NCI-H1694 (cell line): ENCODE data around the gene NSMF.

Experiments
- DNase-seq: peaks from one replicate; lab custom pipeline; 2025; lab: John Stamatoyannopoulos, UW

The NSMF gene

DNA sequence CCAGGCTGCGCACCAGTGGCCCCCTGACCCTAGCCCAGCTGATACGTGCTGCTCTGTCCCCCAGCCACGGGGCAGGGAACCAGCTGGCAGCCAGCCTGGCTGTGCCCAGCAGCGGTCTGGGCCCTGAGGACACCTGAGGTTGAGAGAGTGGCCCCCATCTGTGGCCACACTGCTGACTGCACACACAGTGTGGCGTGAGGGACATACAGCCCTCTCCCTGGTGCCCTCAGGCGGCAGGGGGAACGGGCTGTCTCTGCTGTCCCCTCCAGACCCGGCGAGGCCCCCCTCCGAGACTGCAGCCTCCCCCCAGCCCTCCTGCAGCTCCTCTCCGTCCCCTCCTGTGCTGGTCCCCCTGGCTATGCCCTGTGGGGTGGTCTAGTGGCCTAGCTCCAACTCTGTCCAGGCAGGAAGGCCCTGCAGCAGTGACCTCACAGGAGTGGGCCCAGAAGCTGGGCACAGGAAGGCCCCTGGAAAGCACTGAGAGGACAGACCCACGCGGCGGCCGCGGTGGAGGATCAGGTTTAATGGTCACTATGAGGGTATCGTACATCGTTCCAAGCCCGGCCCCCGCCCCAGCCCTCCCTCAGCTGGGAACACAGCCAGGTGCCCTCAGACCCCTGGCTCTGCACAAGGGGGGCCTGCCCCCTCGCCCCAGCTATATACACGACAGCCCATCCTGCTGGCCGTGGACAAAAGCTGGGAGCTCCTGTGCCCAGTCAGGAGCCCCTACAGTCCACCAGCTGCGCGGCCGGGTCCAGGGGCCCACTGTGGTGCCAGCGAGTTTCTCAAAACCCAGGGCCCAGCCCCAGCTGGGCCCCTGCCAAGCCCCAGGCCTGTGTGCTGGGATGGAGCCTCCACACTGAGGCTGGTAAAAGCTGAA lies 11.2 kb downstream of the NSMF start:
- DNase-seq, result no peak

DNA sequence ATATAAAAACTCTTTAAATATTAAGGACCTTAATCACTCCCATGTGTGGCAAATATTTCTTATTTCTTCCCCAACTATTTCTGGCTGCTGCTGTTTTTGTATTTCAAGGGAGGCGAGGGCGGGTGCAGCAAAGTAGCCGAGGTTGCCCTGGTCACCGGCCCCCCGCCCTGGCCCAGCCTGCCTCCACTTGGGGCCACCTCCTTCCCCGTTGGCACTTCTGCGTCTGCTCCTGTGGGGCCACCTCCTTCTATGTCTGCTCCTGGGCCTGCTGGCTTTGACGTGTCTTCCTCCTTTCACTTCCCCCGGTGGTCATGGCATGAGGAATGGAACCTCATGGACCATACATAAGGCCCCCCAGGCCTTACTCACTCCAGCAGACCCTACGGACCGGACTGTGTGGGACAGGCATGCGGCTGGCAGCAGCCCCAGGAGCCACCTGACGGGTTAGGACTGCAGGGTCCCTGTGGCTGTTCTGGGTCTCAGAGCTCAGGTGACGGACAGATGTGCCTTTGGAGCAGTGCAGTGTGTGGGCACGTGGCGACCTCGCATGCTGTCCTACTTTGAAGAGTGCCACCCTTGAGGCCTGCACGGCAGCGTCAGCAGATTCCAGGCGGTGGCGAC lies 12.2 kb downstream of the NSMF start:
- no peak for DNase-seq

DNA sequence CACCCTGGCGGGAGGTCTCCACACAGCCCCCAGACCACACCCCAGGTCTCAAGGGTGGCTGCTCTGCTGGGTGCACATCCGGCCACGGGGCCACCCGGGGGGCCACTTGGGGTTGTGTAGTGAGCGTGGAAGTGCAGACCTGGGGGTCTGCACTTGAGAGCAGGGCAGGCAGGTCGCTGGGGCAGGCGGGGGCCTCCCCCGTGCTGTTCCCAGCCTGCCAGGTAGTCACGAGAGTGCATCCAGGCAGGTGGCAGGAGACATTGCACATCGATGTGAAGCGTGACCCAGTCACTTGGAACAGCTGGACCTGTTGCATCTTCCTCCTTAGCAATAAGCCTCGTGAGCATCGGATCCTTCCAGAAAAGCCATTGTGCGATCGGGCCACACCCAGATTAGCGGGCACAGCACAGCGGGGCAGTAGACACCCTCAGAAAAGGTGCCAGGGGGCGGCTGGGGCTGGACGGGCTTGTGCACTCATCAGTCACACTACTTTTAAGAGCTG lies 13.2 kb downstream of the NSMF start:
- DNase-seq, result no peak

DNA sequence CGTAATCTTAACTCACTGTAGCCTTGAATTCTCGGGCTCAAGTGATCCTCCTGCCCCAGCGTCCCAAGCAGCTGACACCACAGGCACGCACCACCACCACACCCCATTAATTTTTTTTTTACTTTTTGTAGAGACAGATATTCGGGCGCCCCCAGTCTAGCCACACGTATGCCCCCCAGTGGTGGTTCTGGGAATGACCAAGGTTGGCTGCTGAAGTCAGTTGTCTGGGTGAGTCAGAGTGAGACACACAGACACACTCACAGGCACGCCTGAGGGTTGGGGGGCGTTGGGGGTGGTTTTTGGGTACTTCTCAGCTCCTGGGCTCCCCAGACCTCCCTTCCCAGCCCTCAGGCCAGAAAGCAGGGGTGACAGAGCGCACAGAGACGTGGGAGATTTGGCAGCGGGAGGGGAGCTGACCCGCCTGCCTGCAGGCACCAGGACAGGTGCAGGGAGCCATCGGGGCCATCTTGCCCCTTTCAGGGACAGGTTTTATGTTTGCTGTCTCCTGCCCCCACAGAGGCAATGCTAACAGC lies 13.8 kb downstream of the NSMF start:
- peak; percentile 42 for DNase-seq

DNA sequence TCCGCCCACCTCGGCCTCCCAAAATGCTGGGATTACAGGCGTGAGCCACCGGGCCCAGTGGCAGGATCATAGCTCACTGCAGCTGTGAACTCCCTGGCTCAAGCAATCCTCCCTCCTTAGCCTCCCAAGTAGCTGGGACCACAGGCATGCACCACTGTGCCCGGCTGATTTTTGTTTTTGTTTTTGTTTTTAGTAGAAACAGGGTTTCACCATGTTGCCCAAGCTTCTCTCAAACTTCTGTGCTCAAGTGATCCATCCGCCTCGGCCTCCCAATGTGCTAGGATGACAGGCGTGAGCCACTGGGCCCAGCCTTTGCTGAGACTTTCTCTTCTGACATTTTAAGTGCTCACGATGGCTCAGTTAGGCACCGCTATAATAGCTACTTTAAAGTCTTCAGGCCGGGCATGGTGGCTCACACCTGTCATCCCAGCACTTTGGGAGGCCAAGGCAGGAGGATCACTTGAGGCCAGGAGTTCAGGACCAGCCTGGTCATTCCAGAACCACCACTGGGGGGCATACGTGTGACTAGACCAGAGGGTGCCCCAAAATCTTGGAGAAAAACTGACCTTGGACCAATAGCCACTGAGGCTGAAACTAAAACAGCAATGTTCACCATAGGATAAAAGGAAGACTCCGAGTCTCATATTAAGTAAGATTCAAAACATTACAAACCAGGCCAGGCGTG lies 14.9 kb downstream of the NSMF start:
- DNase-seq, result no peak

DNA sequence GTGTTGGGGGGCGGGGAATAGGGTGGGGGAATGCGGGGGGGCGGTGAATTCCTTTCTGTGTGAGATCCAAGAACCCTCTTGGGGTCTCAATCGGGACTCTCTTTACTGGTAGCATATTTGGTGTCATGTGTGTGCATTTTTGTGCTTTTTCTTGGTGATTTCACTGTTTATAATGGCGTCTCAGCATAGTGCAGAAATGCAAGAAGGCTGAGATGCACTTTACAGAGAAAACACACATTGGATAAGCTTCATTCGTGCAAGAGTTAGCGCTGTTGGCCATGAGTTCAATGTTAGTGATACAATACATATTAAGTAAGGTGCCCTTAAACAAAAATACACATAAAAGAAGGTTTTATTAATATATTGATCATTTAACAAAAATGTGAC lies 17.2 kb downstream of the NSMF start:
- DNase-seq, result no peak

DNA sequence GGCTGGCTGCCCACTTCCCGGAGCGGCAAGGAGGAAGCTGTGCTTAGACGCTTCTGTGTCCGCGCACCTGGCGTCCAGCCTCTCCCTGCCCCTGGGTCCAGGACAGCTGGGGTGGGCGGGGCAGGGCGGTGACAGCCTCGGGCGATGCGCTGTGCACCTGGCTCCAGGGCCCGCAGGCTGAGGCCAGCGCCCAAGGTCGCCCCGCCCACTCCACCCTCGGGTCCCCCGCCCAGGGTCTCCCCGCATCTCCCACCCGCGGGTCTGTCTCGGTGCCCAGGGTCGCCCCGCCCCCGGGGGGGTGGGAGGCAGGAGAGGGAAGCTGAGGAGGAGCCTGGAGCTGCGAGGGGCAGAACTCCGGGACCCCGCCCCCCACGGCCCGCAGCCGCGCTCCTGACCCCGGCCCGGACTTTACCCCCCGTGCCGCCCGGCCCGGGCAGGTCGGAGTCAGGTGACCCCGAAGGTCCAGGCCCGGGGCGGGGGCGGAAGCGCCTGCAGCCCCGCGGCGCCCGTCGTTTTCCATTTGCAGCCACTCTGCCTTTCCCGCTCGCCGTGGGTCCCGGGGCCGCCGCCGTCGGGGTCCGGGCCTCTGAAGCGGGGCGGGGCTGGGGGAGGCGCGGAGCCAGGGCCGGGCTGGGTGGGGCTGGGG lies 17.7 kb downstream of the NSMF start, which contains the start of gene ENTPD8:
ENTPD8 (minus strand) TSS at position 69 of the 646 bp plus-strand sequence. CDS start 3,072 bp downstream, outside the sequence.
- DNase-seq, result no peak

DNA sequence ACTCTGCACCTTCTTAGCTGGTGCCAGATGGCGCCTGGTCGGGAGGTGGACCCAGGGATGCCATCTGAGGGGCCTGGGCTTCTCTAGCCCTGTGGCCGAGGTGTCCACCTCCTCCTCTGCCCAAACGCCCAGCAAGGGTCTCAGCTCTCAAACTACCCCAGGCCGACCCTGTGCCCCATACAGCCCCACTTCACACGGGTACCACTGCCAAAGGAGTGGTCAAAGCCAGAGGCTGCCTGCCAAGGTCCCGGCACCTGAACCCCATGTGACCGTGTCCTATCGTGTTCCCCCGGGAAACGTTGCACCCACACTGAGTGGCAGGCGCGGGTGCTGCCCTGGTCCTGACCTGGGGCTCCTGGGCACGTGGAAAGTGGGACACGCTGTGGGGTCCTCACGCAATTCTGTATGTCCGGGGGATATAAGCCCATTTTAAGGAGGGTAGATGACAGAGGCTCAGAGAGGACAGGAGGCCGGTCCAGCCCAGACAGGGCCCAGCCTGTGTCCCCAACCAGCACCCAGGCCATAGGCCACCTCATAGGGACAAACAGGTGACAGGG lies 19.9 kb downstream of the NSMF start:
- DNase-seq, result no peak

DNA sequence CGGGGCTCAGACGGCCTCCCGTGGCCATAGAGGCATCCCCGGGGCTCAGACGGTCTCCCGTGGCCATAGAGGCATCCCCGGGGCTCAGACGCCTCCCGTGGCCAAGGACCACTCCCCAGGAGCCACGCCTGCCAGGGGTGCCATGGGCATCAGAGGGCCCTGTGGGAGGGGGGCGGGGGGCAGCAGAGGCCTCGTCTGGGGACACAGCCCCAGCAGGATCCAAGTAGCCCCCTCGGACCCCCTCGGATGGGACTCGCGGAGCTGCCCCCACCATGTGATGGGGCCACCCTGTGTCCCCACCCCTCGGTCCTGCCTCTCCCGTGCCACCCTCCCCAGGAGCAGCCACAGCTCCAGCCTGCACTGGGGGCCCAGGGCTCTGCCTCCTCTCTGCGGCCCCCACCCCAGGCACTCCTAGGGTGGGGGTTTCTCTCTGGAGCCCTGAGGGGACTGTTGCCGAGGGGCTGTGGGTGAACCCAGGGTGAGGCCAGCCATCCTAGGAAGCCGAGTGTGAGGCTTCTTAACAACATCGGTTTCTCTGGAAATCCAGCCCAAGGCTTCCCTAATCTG lies 20.5 kb downstream of the NSMF start:
- no peak for DNase-seq

DNA sequence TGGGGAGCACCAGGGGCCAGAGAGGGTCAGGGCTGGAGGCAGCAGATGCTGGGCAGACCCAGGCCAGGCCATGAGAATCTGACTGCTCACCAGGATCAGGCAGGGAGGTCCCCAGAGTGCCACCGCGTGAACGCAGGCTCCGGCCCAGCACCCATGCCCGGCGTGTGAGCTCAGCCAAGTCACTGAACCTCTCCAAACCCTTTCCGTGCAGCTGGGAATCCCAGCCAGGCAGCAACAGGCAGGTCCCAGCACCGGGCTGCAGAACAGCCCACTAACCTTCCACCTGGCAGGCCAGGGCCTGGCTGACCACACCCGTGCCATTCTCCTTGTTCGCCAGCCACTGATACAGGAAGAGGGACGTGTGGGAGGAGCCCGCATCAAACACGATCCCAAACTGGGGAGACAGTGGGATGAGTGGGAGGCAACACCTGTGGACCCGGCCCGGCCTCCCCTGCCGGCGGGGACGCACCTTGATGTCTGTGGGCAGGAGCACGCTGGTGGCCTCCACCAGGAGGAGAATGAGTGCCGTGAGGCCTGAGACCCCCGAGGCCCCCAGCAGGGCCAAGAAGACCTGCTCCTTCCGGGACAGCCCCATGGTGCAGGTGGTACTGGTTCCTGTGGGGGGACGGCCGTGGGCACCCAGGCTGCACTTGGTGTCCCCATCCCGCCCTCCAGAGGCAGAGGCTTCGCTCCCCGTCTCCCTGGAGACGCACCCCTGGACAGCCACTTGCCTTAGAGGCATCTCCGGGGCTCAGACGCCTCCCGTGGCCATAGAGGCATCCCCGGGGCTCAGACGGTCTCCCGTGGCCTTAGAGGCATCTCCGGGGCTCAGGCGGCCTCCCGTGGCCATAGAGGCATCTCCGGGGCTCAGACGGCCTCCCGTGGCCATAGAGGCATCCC lies 21.2 kb downstream of the NSMF start:
- DNase-seq, result no peak

DNA sequence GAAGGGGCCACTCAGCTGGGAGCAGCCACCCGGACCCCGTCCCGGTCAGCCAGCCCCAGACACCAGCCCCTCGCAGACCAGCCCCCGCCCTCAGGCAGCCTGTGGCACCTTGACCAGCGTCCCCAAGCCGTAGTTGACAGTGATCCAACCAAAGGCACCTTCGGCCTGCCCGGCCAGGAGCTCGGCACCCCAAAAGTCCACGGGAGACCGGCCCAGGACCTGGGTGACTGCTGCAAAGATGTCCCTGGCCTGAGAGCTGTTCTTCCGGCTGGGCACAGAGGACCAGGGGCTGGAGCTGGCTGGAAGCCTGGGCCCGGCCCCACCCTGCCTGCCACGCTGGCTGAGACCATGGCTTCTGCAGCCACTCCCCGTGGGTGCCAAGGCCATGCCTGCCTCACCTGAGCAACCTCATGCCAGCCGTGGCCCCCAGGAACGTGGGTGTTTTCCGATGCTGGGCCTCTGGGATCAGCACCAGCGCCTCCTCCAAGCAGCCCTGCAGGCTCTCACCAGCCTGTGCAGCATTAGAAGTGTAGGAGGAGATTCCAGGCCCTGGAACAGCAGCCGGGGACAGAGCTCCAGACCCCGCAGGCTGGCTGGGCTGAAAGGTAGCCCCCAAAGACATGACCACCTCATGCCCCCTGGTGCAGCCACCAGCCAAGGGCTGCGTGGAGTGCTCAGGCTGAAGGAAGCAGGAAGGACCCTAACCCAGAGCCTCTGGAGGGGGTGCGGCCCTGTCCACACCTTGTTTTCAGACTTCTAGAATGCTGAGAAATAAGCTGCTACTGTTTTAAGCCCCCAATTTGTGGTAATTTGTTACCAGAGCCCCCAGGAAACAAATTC lies 22.2 kb downstream of the NSMF start:
- no peak for DNase-seq

DNA sequence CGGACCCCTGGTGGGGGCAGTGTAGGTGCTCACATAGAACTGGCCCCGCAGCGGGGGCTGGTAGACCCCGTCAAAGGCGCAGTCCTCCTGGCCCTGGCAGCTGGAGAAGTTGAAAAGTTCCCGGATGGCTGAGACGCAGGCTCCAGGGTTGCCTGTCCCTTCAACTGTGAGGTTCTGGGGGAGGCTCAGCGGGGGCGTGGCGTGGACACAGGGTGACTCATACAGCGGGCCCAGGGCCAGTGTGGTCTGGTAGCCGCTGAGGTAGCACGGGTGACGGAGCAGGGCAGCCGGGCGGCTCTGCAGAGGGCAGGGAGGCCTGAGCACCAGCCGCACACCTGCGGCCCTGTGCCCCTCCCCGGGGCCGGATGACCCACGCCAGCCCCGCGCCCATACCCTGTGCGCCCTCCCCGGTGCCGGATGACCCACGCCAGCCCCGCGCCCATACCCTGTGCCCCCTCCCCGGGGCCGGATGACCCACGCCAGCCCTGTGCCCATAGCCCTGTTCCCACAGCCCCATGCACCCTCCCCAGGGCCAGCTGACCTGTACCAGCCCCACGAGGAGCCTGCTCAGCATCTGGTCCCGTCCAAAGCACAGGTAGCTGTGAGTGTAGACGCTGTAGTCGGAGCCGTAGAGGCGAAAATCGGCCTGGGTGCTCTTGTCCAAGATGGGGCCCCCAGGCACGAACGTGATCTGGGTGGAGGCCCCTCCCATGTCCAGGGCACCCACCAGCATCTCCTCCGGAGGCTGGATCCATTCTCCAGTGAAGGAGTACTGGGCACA lies 23.0 kb downstream of the NSMF start:
- DNase-seq, result no peak

DNA sequence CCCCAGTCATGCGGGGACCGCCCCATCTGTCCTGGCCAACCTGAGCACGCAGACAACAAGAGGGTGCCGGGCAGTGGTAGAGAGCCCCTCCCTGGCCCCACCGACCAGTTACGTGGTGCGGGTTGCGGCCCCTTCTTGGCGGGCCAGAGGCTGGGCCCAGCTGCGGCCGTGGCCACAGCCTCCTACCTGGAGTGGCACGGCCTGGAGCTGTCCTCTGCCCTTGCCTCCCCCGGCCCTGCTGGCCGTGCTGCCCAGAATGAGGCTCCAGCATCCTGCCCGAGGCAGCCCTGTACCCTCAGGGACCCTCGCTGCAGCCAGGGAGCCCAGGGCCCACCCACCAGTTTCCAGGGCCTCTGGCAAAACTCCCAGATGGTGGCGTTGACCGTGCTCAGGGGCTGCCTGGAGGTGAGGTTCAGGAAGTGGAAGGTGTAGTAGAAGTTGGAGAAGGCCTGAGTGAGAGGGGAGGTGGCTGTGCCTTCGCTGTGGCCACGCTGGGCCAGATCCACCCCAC lies 23.7 kb downstream of the NSMF start:
- no peak for DNase-seq

DNA sequence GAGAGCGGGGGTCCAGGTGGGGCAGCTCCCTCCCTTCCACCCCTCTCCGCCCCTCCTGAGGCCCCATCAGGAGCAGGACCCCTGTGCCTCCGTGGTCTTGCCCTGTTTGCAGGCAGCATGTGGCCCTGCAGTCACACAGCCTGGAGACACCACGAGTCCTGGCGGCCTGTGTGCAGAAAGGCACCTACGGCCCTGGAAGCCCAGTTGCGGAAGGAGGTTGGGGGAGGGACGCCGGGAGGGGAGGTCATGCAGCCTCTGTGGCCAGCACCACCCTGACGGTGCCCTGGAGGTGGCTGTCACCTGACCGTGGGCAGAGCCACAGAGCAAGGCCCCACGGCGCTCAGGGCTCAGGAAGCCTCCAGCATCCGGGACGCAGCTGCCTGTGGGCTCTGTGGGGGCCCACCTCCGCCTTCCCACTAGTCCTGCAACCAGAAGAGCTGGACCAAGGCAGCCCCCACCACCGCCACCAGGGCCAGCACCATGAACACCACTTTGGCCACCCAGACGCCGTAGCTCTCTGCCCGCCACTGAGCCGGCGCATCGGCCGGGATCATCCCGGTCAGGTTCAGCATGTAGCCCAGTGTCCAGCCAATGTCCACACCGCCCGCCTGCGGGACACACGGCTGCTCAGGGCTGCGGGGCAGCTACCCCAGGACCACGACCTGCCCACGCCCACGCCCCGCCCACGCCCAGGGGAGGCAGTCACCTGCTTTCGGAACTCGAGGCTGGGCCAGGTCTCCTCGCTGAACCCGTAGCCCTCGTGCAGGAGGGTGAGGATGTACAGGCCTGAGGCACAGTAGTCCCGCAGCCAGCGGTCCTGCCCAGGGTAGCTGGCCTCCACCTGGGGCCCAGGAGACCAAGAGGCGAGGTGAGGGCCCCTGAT lies 24.4 kb downstream of the NSMF start:
- DNase-seq, result no peak

DNA sequence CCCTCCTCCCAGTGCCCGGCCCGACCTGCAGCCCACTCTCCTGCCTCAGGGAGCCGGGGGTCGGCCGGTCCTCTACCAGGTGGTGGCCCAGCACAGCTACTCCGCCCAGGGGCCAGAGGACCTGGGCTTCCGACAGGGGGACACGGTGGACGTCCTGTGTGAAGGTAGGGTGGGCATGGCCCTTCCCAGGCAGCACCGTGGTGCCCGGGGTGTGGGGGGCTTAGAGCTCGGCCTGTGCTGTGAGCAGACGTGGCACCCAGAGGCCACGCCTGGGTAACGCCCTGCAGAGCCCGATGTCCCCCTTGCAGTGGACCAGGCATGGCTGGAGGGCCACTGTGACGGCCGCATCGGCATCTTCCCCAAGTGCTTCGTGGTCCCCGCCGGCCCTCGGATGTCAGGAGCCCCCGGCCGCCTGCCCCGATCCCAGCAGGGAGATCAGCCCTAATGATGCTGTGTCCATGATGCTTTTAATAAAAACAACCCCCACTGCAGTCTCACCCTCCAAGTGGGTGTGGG lies 25.2 kb downstream of the NSMF start:
- no peak for DNase-seq

DNA sequence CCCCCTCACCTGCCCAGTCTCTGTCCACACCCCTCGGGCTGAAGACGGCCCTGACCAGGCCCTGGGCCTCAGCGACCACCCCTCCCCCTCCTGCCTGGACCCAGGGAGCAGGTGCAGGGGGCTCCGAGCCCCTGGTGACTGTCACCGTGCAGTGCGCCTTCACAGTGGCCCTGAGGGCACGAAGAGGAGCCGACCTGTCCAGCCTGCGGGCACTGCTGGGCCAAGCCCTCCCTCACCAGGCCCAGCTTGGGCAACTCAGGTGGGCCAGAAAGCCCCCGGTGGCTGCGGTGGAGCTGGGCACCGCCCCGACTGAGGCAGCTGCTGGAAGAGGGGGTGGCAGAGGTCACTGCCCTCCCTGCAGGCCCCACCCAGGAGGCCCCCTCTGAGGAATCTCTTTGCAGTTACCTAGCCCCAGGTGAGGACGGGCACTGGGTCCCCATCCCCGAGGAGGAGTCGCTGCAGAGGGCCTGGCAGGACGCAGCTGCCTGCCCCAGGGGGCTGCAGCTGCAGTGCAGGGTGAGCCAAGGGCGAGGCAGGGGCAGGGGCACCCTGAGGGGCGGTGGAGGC lies 25.7 kb downstream of the NSMF start:
- no peak for DNase-seq
